ENCODE data around the gene CCL27. TPM values are rescaled to one million over a fixed set of nuclear protein-coding genes. Genes with fewer than 3 reads are reported as not detected.

CCL27 gene
- total RNA-seq, 1 experiment from 2014 or later: not detected

DNA sequence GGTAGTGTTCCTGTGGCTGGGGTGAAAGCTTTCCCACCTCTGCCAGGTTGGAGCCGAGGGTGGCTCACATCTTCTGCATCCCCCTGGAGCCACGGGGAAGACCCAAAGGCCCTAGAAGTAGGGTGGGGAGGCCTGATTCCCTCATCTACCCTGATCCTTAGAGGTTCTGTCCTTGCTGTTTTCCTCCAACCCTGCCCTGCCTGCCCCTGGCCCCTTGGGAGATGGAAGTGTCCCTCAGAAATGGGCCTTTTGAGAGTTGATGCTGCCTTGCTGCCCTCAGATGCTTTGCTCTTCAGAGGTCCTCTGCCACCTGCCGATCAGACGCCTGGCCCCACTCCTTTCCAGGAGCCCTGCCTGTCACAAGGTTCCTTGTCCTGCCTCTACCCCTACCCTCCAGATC lies 22.4 kb upstream of the CCL27 start:
- DNase-seq (ENCODE audit: low read depth): no peak

DNA sequence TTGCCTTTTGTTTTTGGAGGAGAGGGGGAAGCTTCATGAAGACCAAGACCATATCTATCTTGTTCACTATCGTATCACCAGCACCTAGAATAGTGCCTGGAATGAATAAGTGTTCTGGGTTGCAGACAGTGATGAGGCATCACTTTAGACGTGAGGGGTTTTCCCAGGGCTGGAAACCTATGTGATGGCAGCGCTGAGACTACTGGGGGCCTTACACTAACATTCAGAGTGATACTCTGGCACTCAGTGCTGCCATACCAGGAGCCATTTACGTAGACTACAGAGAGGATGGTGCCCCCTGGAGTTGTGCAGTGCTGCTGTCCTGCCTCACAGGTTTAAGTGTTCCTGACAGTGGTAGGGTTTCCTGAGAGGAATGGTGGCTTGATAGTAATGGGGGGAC lies 21.7 kb upstream of the CCL27 start:
- DNase-seq (ENCODE audit: low read depth): no peak

DNA sequence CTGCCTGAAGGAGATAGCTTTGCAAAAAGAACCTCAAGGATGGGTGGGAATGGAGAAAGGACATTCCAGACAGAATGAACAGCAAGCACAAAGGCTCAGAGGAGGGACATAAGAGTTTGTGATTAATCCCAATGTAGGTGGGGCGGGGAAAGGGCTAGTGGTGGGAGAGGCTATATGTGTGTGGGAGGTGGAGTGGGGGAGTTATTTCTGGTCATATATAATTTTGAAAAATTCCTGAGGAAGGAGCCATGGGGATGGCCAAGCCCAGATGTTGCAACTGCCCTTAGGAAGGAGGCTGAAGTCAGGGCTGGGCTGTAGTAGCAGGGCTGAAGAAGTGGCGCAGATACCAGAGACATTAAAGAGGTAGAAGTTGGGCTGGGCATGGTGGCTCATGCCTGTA lies 13.4 kb upstream of the CCL27 start:
- DNase-seq (ENCODE audit: low read depth): no peak

DNA sequence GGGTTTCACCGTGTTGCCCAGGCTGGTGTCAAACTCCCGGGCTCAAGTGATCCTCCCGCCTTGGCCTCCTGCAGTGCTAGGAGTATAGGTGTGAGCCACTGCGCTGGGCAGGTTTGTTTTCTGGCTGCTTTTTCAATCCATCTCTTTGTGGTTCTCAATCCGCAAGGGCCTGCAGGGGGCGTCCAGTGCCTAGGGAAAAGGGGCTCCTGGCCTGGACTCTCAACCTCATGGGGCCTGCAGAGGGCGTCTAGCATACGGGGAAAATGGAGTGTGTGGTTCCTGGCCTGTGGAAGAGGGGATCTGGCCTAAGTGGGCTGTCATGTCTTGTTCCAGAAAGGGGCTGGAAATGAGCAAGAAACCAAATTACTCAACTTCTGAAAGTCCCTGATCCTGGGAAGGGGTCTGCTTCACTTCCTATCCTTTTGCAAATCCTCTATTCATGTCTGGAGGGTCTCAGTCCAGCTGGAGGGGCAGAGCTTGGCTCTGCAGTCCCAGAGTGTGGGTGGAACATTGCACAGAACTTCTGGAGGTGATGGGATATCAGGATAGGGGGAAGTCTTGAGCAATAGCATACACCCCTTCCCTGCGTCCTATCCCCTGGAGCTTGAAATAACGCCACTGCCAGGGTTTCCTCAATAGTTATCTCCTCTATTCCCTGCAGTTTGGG lies 12.7 kb upstream of the CCL27 start:
- peak; percentile 30 for DNase-seq (ENCODE audit: low read depth)

DNA sequence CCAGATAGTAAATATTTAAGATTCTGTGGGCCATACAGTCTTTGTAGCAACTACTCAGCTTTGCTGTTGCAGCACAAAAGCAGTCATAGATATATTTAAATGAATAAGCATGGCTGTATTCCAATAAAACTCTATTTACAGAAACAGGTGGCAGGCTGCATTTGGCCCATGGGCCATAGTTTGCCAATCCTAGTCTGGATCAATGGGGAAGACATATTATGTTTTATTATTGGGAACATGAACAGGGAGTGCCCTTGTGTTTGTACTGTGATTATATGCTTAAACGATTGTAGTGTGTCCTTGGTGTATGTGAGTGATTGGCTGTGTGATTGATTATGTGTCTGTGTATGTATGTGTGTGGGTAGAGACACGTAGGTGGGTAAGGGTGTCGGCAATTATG lies 12.0 kb upstream of the CCL27 start:
- DNase-seq (ENCODE audit: low read depth): no peak

DNA sequence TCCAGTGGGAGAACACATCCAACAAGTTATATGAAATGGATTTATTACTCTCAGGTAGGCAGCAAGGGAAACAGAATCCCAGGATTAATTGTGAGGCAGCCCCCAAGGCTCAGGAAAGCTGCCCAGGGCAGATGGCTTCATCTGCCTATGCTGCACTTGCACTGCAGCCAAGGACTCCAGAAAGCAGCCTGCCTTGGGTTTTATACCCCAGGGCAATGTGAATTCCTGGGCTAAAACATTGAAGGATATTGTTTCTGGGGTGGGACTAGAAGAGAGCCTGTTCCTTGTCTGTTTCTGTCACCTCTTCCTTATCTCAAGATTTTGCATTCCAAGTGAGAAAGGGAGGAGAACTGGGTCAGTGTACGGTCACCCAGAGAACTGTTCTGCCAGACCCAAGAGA lies 8.8 kb upstream of the CCL27 start:
- DNase-seq (ENCODE audit: low read depth): no peak

DNA sequence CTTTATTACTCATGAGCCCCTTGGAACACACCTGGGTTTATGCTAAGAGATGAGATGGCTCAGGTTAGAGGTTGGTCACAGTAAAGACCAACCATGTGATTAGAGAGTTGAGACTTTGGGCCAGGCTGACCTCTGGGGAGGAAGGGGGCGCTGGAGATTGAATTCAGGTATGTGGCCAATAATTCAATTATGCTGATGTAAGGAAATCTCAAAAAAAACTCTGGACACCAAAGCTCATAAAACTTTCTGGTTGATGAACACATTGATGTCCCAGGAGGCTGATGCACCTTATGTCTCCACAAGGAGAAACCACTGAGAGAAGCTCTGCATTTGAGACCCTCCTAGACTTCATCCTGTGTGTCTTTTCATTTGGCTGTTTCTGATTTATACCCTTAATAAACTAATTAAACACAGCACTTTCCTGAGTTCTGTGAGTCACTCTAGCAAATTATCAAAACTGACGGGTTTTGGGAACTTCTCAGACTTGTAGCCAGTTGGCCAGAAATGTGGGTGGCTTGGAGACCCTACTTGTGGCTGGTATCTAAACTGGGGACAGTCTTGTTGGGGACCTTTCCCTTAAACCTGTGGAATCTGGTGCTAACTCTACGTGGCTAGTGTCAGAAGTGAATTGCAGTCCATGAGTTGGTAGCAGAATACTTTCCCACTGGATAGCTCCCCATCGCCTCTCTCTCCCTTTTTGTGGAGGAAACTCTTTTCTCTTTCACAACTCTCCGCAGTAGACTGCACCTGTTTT lies 7.5 kb upstream of the CCL27 start:
- DNase-seq (ENCODE audit: low read depth): no peak

- peak; percentile 93 for DNase-seq (ENCODE audit: low read depth)
These were observed 3.2 kb upstream of the CCL27 start for GRCh38 chr9:34665381-34666250.

DNA sequence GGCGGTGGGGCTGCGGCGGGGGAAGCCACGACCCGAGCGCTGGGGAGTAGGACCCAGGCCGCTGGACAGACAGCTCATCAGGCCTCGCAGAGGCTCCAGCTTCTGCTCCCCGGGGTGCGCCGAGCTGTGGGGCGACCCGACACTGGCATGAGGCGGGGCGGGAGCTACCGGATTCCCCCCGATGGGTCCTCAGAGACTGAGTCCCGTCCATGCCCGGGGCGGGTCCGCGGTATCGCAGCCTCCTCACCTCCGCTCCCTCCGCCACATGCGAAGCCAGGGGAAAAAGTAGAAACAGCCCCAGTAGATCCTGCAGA lies 2.6 kb upstream of the CCL27 start:
- DNase-seq (ENCODE audit: low read depth): no peak

- DNase-seq (ENCODE audit: low read depth): peak; percentile 67
These were observed 2.0 kb upstream of the CCL27 start for GRCh38 chr9:34664281-34665066.

DNA sequence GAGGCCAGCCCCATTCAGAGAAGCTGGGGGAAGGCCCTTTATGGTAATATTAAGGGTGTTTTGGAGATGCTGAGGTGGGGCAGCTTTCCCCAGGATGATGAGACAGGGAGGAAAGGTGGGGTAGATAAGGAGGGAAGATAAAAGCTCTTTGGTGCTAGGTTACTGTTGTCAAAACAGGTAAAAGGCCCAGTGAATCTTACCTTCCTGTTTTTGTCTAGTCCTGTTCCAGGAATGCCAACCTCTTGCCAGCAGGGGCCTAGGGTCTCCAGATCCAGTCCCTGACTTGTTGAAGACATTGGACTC lies 797 bp upstream of the CCL27 start:
- DNase-seq (ENCODE audit: low read depth): no peak

DNA sequence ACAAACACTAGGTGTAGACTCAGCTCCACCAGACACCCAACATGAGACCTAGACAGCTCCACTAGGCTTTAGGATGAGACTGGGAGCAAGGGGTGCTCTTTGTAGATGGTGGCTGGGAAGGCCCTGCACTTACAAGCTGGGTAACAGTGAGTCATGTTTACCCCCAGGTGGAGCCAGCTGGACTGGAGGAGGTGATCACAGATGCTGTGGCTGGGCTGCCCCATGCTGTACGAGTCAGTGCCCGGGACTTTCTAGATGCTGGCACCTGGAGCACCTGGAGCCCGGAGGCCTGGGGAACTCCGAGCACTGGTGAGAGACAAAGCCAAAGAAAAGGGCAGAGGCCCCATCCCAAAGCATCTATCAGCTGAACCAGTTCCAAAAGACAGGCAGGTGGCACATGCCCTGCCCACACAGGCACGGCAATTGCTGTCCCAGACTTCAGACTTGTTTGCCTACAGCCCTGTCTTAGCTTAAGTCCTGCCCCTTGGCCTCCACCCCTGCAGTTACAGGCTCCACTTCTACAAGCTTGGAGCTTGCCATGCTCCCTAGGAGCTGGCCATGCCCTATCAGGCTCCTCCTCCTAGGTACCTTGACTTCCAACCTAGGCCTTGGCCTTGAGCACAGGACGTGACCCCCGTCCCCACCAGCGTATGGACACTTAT lies 2.7 kb downstream of the CCL27 start:
- DNase-seq (ENCODE audit: low read depth): peak; percentile 67

GRCh38 chr9:34658461-34658860 lies 4.0 kb downstream of the CCL27 start:
- no peak for DNase-seq (ENCODE audit: low read depth)

DNA sequence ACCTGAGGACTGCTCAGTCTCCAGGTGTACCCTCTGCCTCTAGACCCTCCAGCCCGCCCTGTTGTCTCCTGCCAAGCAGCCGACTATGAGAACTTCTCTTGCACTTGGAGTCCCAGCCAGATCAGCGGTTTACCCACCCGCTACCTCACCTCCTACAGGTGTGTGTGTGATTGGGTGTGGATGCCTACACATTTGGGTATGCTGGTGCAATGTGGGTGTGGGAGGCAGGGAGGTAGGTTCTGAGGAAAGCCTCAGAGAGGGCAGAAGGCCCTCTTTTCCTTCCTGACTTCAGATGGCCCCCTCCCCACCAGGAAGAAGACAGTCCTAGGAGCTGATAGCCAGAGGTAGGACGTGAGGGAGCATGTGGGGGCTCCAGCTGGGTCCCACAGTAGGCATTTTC lies 5.5 kb downstream of the CCL27 start:
- no peak for DNase-seq (ENCODE audit: low read depth)

DNA sequence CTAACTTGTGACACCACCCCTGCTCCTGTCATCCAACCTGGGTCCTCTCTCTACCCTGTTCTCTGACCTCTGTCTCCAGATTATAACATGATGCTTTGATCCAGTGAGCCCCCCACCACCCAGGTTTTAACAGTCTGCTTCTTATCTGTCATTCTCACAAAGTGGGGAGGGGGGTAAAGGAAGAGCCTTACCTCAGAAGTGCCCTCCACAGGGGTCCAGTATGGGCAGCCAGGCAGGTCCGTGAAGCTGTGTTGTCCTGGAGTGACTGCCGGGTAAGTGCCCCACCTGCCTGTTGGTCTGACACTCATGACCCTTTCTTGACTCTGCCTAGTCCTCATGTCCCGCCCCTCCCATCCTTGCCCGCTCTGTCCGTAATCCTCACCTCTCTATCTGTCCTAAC lies 7.1 kb downstream of the CCL27 start:
- no peak for DNase-seq (ENCODE audit: low read depth)

DNA sequence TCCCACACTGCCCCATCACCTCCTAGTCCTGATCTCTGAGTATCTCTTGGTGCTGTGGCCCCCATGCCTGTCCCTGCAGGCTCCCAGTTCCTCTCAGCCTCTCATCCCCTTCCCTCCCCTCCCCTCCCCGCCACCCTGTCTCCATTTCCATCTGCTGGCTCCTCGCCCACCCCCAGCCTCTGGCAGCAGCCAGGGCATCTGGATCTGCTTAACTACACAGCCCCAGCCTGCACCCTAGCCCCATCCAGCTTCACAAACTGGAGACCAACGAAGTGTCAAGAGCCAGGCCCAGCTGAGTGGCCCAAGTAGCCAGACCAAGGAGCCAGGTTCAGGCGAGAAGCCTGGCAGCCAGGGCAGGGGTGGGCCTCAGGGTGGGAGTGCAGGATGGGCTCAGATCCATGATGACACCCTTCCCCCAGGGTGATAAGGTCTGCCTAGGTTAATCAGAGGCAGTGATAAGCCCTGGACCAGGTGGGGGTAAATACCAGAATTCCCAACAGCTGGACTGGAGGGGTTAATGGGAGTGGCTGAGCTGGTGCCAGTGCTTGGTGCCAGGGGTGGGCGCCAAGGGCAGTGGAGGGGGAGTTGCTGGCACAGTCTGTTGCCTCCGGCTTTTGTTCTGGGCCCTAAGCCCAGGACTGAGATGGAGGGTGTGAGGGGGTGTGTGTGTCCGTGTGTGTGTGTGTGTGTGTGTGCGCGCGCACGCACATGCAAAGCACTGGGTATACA lies 8.0 kb downstream of the CCL27 start:
- DNase-seq (ENCODE audit: low read depth): no peak

GRCh38 chr9:34653151-34654072 lies 9.0 kb downstream of the CCL27 start:
- DNase-seq (ENCODE audit: low read depth): no peak

DNA sequence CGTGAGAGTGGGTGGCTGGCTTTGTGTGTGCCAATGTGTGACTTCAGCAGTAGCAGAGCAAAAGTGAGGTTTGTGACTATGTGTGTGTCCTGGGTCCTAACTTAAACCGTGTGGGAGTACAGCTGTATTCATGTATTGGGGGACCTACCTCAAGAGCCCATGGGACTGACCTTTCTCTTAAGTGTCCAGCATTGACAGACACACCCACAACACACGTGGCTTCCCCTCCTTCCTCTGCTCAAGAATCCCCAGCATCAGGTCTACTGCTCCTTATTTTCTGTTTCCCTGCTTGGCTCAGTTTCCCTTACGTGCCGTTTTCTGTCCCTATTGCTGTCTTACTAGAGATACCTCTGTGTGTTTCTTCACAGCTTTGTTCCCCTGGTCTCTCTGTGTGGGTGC lies 9.9 kb downstream of the CCL27 start:
- DNase-seq (ENCODE audit: low read depth): no peak

- DNase-seq (ENCODE audit: low read depth): peak; percentile 92
These were observed 10.4 kb downstream of the CCL27 start, which contains the start of gene IL11RA for GRCh38 chr9:34651876-34652601. IL11RA (plus strand) TSS chr9:34652185; CDS start chr9:34655218, 3,033 bp downstream.
